Endodermal cell (in vitro differentiated cells): ENCODE measurements around the gene SMARCC1. TPM values are rescaled to one million over a fixed set of nuclear protein-coding genes. Genes with fewer than 3 reads are reported as not detected.

Source experiments
- DNase-seq: peaks from one replicate; pipeline ENCODE4 v3.0.0-alpha.2; 2017
- H3K27ac ChIP-seq: 2 replicates; pipeline ENCODE4 v1.5.1; 2013; ENCODE audit warnings: mild to moderate bottlenecking, low read depth, low read length, moderate library complexity
- H3K27me3 ChIP-seq: 2 replicates; pipeline ENCODE4 v1.6.1; 2013; ENCODE audit warnings: mild to moderate bottlenecking, low read length, moderate library complexity; ENCODE audit not compliant: insufficient read depth, control insufficient read depth, poor library complexity, severe bottlenecking
- H3K36me3 ChIP-seq: 2 replicates; pipeline ENCODE4 v1.7.0; 2013; ENCODE audit warnings: mild to moderate bottlenecking, low read length, moderate library complexity; ENCODE audit not compliant: control insufficient read depth, insufficient read depth
- H3K4me1 ChIP-seq: one replicate; pipeline ENCODE4 v1.7.0; 2013; ENCODE audit warnings: low read length; ENCODE audit not compliant: control insufficient read depth, insufficient read depth
- H3K4me3 ChIP-seq: 2 replicates; pipeline ENCODE4 v1.5.1; 2013; ENCODE audit warnings: mild to moderate bottlenecking, low read length, moderate library complexity
- H3K9ac ChIP-seq: 2 replicates; pipeline ENCODE4 v1.6.1; 2013; ENCODE audit warnings: mild to moderate bottlenecking, low read length, moderate library complexity; ENCODE audit not compliant: poor library complexity, severe bottlenecking; ENCODE audit errors: extremely low read depth
- H3K9me3 ChIP-seq: 2 replicates; pipeline ENCODE4 v1.6.1; 2013; ENCODE audit warnings: mild to moderate bottlenecking, low read length, moderate library complexity; ENCODE audit not compliant: control insufficient read depth
- H3K27ac Mint-ChIP-seq: 2 replicates; pipeline ENCODE4 v1.8.0; 2020; ENCODE audit warnings: mixed read lengths
- H3K27me3 Mint-ChIP-seq: 2 replicates; pipeline ENCODE4 v1.8.0; 2021; ENCODE audit warnings: mild to moderate bottlenecking, mixed read lengths; ENCODE audit not compliant: insufficient read depth
- H3K36me3 Mint-ChIP-seq: 2 replicates; pipeline ENCODE4 v1.8.0; 2020; ENCODE audit warnings: low read depth, mixed read lengths
- H3K4me1 Mint-ChIP-seq: 2 replicates; pipeline ENCODE4 v1.8.0; 2020; ENCODE audit warnings: mixed read lengths
- H3K4me3 Mint-ChIP-seq: 2 replicates; pipeline ENCODE4 v1.8.0; 2020; ENCODE audit warnings: mild to moderate bottlenecking, moderate library complexity, mixed read lengths
- H3K9me3 Mint-ChIP-seq: 2 replicates; pipeline ENCODE4 v1.8.0; 2020; ENCODE audit warnings: mild to moderate bottlenecking, mixed read lengths
- CTCF ChIP-seq: fragments of 200-600 bp; sonication (generic); conservative IDR thresholded peaks from 2 replicates; pipeline ENCODE4 v1.5.0; 2021; ENCODE audit warnings: antibody characterized with exemption, mild to moderate bottlenecking
- WGBS, 2 experiments: methylation state at CpG; one replicate each; pipeline versions ENCODE4 v1.1.5 to v1.1.7; 2013; ENCODE audit warnings: missing lambda C conversion rate in 2 of 2, mixed read lengths in 1 of 2; ENCODE audit not compliant: insufficient coverage in 1 of 2, insufficient read length in 1 of 2; 5-methylcytosine and 5-hydroxymethylcytosine counted together
- total RNA-seq, 2 donors: library from RNA; stranded (reverse); fragmentation: NEBNext Ultra II Directional in 1 of 2; extraction: Animal tissue kit (Norgen Biotek cat#: 25700) in 1 of 2; gene quantifications; 2 replicates in 1 of 2; 3 replicates in 1 of 2; pipeline ENCODE4 v1.2.1, GENCODE V29; 2021

SMARCC1 gene
- total RNA-seq, 2 donors from 2014 or later: 200 to 231 TPM

- WGBS, 2 experiments: 84% methylated on average over 4 of the region's 4 CpGs; no CpG with 5 or more reads in 1 of the 2 experiments
- Histone ChIP-seq H3K4me1 (no peaks in the 10 kb centered on the region), H3K27ac (peak overlapping the region; percentile 68), H3K27me3 (no peaks in the 10 kb centered on the region), H3K4me3 (no peak overlapping the region), H3K9ac (no peak overlapping the region), H3K9me3 (no peaks in the 10 kb centered on the region), H3K36me3 (peaks cover 91% of the 10 kb centered on the region)
- no peak overlapping the region for H3K27ac Mint-ChIP-seq
- H3K27me3 Mint-ChIP-seq: no peaks in the 10 kb centered on the region
- no peak overlapping the region for H3K4me3 Mint-ChIP-seq
- H3K36me3 Mint-ChIP-seq: peaks cover 55% of the 10 kb centered on the region
- TF ChIP-seq CTCF: no peak
- no peaks in the 10 kb centered on the region for H3K9me3 Mint-ChIP-seq
- DNase-seq: no peak
- no peaks in the 10 kb centered on the region for H3K4me1 Mint-ChIP-seq
Observed at GRCh38 chr3:47613722-47614121, 168.0 kb downstream of the SMARCC1 start.

GRCh38 chr3:47612879-47613278 is 168.8 kb downstream of the SMARCC1 start:
- H3K36me3 ChIP-seq: peaks cover 91% of the 10 kb centered on the region
- Mint-ChIP-seq H3K27ac (no peak overlapping the region), H3K27me3 (no peaks in the 10 kb centered on the region), H3K4me1 (no peaks in the 10 kb centered on the region), H3K4me3 (no peak overlapping the region), H3K9me3 (no peaks in the 10 kb centered on the region), H3K36me3 (peaks cover 58% of the 10 kb centered on the region)
- no peak for DNase-seq
- no peaks in the 10 kb centered on the region for H3K4me1 ChIP-seq
- no peaks in the 10 kb centered on the region for H3K9me3 ChIP-seq
- no peak for TF ChIP-seq CTCF
- no peak overlapping the region for H3K27ac ChIP-seq
- H3K9ac ChIP-seq: no peak overlapping the region
- H3K4me3 ChIP-seq: no peak overlapping the region
- WGBS, 2 experiments: 93 to 100% methylated on average over 1 to 2 of the region's 2 CpGs
- no peaks in the 10 kb centered on the region for H3K27me3 ChIP-seq

GRCh38 chr3:47612178-47612577 is 169.5 kb downstream of the SMARCC1 start:
- peaks cover 56% of the 10 kb centered on the region for H3K36me3 Mint-ChIP-seq
- DNase-seq: no peak
- no peak for TF ChIP-seq CTCF
- H3K9me3 Mint-ChIP-seq: no peaks in the 10 kb centered on the region
- no peaks in the 10 kb centered on the region for H3K27me3 Mint-ChIP-seq
- Histone ChIP-seq H3K27ac (no peak overlapping the region), H3K36me3 (peaks cover 90% of the 10 kb centered on the region), H3K9ac (no peak overlapping the region), H3K4me1 (no peaks in the 10 kb centered on the region), H3K27me3 (no peaks in the 10 kb centered on the region), H3K4me3 (no peak overlapping the region), H3K9me3 (no peaks in the 10 kb centered on the region)
- no peak overlapping the region for H3K4me3 Mint-ChIP-seq
- H3K4me1 Mint-ChIP-seq: no peaks in the 10 kb centered on the region
- H3K27ac Mint-ChIP-seq: peak overlapping the region; percentile 20
